BLaER1 (cell line): ENCODE results near the gene PLP1.

Experiments
- H3K27ac ChIP-seq: shearing (Covaris generic); formaldehyde crosslinking; 2 replicates; pipeline ENCODE4 v1.8.1; 2022
- H3K27me3 ChIP-seq: shearing (Covaris generic); formaldehyde crosslinking; 2 replicates; pipeline ENCODE4 v1.8.1; 2022
- H3K36me3 ChIP-seq: shearing (Covaris generic); formaldehyde crosslinking; 2 replicates; pipeline ENCODE4 v1.8.1; 2022
- H3K4me1 ChIP-seq: shearing (Covaris generic); formaldehyde crosslinking; 2 replicates; pipeline ENCODE4 v1.8.1; 2022
- H3K4me2 ChIP-seq: shearing (Covaris generic); formaldehyde crosslinking; 2 replicates; pipeline ENCODE4 v1.8.1; 2022
- H3K4me3 ChIP-seq: shearing (Covaris generic); formaldehyde crosslinking; 2 replicates; pipeline ENCODE4 v1.8.1; 2022
- H3K9ac ChIP-seq: shearing (Covaris generic); formaldehyde crosslinking; 2 replicates; pipeline ENCODE4 v1.8.1; 2022
- H3K9me3 ChIP-seq: shearing (Covaris generic); formaldehyde crosslinking; 2 replicates; pipeline ENCODE4 v1.8.1; 2022
- H4K20me1 ChIP-seq: shearing (Covaris generic); formaldehyde crosslinking; 2 replicates; pipeline ENCODE4 v1.8.1; 2022
- Cebpa-rat ChIP-seq: shearing (Covaris generic); IDR thresholded peaks from 2 replicates; pipeline ENCODE4 v1.8.1; 2022

Gene PLP1

DNA sequence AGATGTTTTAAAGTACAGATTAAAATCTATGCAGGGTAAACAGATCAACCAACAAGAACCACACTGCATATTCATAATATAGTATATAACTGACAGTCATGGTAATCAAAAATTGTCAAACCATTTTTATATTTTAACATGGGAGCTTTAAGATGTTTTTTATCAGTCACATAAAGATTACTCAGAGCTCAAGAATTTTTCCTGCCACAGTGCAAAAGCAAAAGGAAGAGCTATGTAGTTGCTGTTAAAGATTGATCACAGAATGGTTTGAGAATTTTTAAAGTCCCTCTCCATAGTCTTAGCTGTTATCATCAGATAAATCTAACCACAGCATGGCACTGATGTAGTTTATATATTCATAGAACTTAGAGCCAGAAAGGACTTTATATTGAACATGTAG, 47.0 kb downstream of the PLP1 start:
- Histone ChIP-seq H3K4me2 (no peak overlapping the region), H4K20me1 (no peaks in the 10 kb centered on the region), H3K4me1 (no peaks in the 10 kb centered on the region), H3K9me3 (no peaks in the 10 kb centered on the region), H3K4me3 (no peak overlapping the region), H3K36me3 (no peaks in the 10 kb centered on the region), H3K27ac (no peak overlapping the region), H3K27me3 (no peaks in the 10 kb centered on the region), H3K9ac (no peak overlapping the region)
- TF ChIP-seq Cebpa-rat: no peak

- Histone ChIP-seq H3K36me3 (no peaks in the 10 kb centered on the region), H3K4me2 (no peak overlapping the region), H3K9me3 (no peaks in the 10 kb centered on the region), H3K4me1 (no peaks in the 10 kb centered on the region), H3K27me3 (no peaks in the 10 kb centered on the region), H3K9ac (no peak overlapping the region), H3K27ac (no peak overlapping the region), H3K4me3 (no peak overlapping the region), H4K20me1 (no peaks in the 10 kb centered on the region)
- no peak for TF ChIP-seq Cebpa-rat
These were observed 49.2 kb downstream of the PLP1 start for GRCh38 chrX:103825881-103826280.

GRCh38 chrX:103828529-103828928, 51.9 kb downstream of the PLP1 start:
- no peak overlapping the region for H3K4me2 ChIP-seq

GRCh38 chrX:103830848-103831247, 54.2 kb downstream of the PLP1 start:
- 0 out of 2 replicates have a peak, but pooled peaks cover 4% of the 10 kb centered on the region for H3K9me3 ChIP-seq
- TF ChIP-seq Cebpa-rat: no peak
- H3K4me1 ChIP-seq: no peaks in the 10 kb centered on the region
- no peaks in the 10 kb centered on the region for H3K36me3 ChIP-seq
- H3K9ac ChIP-seq: no peak overlapping the region
- H3K4me2 ChIP-seq: peak overlapping the region; percentile 73; the same call in 1 of the 2 replicates
- H3K27me3 ChIP-seq: no peaks in the 10 kb centered on the region
- no peak overlapping the region for H3K27ac ChIP-seq
- H3K4me3 ChIP-seq: no peak overlapping the region
- H4K20me1 ChIP-seq: no peaks in the 10 kb centered on the region

More at GRCh38 chrX:103828529-103828928, 51.9 kb downstream of the PLP1 start:
- no peak overlapping the region for H3K27ac ChIP-seq
- no peak for TF ChIP-seq Cebpa-rat
- H3K4me1 ChIP-seq: no peaks in the 10 kb centered on the region
- no peaks in the 10 kb centered on the region for H3K27me3 ChIP-seq
- no peaks in the 10 kb centered on the region for H4K20me1 ChIP-seq
- no peaks in the 10 kb centered on the region for H3K36me3 ChIP-seq
- H3K9me3 ChIP-seq: 0 out of 2 replicates have a peak, but pooled peaks cover 4% of the 10 kb centered on the region
- no peak overlapping the region for H3K9ac ChIP-seq
- H3K4me3 ChIP-seq: no peak overlapping the region

DNA sequence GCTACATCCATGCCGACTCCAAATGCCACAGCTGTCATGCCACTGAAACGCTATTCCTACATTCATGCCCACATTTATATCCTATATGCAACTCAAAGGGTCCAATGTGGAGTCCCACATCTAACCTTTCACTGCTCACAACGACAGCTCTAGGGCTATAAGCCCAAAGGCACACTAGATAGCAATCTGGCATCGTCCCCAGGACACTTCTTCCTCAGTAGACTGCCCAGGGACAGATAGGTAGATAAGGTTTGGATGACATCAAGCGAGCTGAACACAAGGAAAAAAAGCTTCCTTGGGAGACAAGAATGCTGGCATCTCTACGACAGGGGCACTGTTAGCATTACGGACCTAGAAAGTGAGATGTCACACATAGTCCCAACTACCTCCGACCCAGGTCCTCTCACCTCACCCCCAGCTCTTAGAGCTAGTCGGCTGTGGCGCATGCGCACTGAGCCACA, 54.7 kb downstream of the PLP1 start:
- Histone ChIP-seq H3K27me3 (no peaks in the 10 kb centered on the region), H3K4me3 (peak overlapping the region; percentile 69), H3K4me2 (peak overlapping the region; percentile 73), H3K4me1 (no peaks in the 10 kb centered on the region), H3K36me3 (no peaks in the 10 kb centered on the region), H4K20me1 (no peaks in the 10 kb centered on the region), H3K9ac (0 out of 2 replicates have a peak overlapping the region, but pooled peaks have one; percentile 21), H3K9me3 (0 out of 2 replicates have a peak, but pooled peaks cover 4% of the 10 kb centered on the region), H3K27ac (no peak overlapping the region)
- TF ChIP-seq Cebpa-rat: no peak

DNA sequence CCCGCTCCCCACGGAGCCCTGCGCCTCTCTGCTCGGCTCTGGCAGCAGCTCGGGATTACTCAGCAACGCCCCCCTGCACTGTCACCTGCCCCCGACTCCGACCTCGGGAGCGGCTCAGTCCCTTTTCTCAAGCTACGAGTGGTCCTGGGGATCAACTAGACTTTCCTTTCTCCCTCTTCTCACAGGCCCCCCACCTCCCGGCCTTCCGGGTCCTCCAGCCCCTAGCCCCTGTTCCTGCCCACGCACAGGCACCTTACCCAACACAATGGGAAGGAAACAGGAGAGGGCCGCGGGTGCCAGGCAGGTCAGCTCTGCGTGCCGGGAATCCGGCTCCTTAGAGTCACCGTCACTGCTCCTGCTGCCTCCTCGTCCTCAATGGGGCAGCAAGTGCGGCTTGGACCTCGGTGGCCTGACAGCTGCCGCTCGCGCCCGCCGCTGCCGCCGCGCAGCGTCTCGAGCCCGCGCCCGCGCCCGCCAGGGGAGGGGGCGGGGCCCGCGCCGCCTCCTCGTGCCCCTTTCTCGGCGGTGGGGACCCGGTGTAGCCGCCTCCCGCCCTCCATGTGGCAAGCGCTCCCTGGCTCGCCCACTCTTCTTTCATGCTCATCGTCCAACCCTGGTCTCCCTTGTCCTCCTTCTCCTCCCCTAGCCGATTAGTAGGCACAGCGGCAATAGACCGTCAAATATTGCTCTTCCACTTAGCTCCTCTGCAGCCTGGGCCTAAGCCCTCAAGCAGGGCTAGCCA, 55.3 kb downstream of the PLP1 start, which contains the start of gene RAB9B:
TSS of gene RAB9B (minus strand) at position 455 of the 742 bp plus-strand sequence. CDS start 6,473 bp downstream, outside the sequence.
- Histone ChIP-seq H4K20me1 (no peaks in the 10 kb centered on the region), H3K27me3 (no peaks in the 10 kb centered on the region), H3K4me3 (peak within 1 kb of the TSS; percentile 69), H3K36me3 (no peaks in the 10 kb centered on the region), H3K4me2 (peak within 1 kb of the TSS; percentile 73), H3K27ac (no peak within 1 kb of the TSS), H3K4me1 (no peaks in the 10 kb centered on the region), H3K9ac (peak within 1 kb of the TSS; percentile 21), H3K9me3 (0 out of 2 replicates have a peak, but pooled peaks cover 4% of the 10 kb centered on the region)
- no peak for TF ChIP-seq Cebpa-rat

DNA sequence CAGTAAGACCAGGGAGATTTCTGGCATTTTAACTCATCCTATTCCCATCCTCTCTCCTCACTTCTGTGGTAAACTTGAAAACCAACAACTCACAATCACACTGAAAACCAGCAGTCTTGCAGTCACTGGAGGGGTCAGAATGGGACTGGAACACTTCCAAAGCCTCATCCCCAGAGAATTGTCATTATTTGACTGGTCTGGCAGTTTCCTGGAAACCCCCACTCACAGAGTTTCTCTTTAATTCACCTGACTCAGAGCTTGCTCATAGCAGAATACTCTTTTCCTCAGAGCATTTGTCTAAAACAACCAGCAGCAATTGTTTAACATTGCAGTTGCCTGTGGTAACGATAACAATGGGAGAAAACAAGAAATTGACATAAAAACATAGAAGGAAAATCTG, 62.8 kb downstream of the PLP1 start:
- 0 out of 2 replicates have a peak, but pooled peaks cover 4% of the 10 kb centered on the region for H3K9me3 ChIP-seq
- no peak overlapping the region for H3K4me2 ChIP-seq
- no peaks in the 10 kb centered on the region for H3K27me3 ChIP-seq
- no peak overlapping the region for H3K4me3 ChIP-seq
- no peak overlapping the region for H3K9ac ChIP-seq
- H3K4me1 ChIP-seq: no peaks in the 10 kb centered on the region
- H3K27ac ChIP-seq: no peak overlapping the region
- H3K36me3 ChIP-seq: no peaks in the 10 kb centered on the region
- H4K20me1 ChIP-seq: no peaks in the 10 kb centered on the region
- no peak for TF ChIP-seq Cebpa-rat
